GM11168 (cell line): ENCODE results near the gene SOX18.

Experiments
- in situ Hi-C: fragments of 300-500 bp; cut with MboI; formaldehyde crosslinking; loops from one replicate; pipeline ENCODE4 v1.12.0; 2022; ENCODE audit warnings: low sequenced_read_pairs; ENCODE audit not compliant: unreplicated experiment

Gene SOX18

DNA sequence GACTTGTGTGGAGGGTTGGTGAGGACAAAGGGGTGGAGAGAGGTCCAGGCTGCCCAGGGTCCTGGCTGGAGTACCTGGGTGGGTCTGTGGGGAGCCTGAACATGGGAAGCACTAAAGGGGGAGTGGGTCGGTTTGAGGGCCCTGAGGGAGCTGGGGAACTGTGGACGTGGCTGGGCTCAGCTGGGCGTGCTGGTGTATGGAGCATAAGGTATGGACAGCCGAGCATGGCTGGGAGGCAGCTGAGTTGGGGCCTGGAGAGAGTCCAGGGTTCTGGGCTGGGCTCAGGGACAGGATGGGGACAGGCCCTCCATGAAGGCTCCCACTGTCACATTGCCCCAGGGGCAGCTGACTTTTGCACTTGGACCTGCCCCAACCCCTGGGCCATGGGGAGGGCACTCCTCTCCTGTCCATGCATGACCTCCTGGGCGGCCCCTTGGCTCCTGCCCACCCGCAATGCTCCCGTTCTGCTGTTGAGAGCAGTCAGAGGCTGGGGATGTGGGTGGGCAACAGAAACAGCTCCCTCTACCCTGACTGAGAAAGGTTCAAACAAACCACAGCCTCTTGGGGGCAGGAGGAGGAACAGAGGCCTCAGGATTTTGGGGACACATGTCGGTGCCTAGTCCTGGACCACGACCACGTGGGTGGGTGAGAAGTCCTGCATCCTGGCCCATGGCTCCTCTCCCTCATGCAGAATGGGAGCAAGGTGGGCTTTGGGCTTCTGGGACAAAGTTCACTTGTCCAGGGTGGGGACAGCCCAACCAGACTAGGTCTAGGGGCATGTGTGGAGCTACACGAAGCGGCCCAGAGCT, 9.0 kb downstream of the SOX18 start:
- in situ Hi-C loops = no loop called here

DNA sequence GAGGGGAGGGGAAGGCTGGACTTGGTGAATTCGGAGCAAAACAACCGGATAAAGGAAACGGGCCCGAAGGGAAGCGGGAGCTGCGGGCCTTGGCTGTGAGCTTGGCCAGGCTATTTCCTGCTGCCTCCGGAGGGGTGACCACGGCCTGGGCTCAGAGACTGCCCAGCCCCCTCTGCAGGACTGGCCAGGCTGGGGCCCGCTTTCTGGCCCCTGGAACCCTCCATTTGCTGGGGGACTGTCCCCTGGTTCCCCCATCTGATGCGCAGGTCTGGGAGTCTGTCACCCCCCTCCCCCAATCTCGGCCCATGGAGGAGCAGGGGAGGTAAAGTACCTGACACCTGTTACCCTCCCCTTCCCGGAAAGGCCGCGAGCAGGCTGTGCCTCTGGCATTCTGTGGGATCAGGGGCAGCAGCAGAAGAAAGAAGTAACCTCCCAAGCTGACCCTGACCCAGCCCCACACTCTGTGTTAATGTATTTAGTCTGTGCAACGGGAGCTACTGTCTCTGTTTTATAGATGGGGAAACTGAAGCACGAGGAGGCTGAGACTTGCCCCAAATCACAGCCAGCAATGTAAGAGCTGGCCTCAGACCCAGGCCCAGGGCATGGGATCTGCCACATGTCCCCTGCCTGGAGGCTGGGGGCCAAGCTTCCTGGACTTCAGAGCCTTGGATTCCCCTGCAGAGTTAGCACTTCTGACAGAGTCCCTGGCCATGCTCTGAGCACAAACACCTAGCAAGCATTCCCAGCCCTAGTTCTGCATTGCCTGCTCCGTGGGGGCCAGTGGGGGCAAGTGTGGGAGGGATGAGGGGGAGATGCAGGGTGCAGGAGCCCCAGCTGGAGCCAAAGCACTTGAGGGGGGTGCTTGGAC, 9.9 kb downstream of the SOX18 start:
- in situ Hi-C loops = no loop called here

DNA sequence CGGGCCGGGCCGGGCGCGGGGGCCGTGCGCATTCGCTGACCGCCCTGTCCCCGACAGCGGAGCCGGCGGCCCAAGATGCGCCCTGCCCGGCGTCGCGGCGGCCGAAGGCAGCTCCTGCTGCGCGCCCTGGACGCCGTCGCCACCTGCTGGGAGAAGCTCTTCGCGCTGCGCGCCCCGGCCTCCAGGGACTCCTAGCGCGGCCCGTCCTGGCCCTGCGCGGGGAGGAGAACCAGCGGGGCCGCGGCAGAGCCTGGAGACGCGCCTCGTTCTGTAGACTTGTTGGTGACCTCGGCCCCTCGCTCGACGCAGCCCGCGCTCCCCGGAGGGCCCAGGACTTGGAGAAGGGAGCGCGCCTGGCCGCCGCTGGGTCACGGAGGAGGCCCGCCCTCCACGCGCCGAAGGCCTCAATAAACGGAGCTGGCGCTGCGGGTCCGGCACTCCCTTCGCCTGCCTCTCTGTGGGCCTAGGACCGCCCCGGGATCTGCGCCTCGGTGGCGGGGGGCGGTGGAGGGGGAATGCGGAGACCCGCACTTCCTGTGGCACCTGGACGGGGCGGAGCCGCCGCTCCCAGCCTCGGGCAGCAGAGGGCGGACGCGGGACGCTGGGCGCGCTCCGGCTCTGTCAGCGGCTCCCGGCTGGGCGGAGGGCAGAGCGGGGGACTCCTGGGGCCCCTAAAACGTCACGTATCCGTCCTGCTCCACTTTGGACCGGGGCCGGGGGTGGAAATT, 10.7 kb downstream of the SOX18 start:
- in situ Hi-C loops = no loop called here

DNA sequence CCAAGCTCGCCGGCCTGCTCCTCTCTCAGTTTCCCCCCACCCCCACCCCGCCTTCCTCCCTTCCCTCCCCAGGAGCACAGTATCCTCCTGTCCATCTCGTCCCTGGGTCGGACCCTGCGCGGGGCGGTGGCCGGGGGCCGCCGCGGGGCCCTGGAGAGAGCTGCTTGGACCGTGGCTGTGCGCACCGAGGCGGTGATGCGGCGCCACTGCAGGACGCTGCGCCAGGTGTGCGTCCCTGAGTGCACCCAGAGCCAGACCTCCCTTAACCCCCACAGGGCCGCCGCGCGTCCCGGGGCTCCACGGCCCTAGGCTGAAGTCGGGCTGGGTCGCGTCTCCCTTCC, 11.2 kb downstream of the SOX18 start:
- in situ Hi-C loops = no loop called here

DNA sequence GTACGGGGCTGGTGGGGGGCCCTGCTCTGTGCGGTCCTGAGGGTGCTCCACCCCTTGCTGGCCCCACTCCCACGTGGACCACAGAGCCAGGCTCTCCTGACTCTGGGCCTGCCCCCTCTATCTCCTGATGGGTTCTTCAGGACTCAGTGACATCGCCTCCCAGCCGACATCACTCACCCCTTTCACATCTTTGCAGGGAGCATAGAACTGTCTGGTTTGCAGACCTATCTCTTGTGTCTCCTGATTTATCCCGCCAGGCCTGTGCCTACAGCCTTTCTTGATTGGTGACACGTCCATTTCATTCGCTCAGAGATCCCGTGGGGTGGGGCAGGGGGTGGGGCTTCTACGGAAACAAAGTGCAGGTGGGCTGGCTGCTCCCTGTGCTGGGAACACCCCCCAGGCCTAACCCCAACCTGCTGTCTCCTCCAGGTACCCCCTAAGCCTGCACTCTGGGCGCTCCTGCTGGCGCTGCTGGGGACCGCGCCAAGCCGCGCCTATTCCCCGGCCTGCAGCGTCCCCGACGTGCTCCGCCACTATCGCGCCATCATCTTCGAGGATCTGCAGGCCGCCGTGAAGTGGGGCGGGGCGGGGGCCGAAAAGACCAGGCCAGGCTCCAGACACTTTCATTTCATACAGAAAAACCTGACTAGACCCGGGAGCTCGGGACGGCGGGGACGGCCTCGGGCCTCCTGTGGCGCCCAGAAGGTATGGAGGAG, 11.8 kb downstream of the SOX18 start:
- in situ Hi-C loops = no loop called here

DNA sequence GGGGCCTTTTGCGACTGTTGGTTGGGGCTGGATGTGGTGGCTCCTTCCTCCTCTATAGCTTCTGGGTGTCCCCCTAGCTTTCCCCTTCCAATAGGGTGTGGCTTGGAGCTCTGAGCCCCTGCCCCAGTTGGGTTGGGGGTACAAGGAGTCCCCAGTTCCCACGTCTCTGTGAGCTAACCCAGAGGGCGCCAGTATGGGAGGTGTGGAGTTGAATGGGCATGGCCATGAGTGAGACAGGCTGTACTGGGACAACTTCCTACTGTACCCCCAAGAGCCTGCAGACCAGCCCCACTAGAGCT, 12.3 kb downstream of the SOX18 start:
- in situ Hi-C loops = no loop called here

DNA sequence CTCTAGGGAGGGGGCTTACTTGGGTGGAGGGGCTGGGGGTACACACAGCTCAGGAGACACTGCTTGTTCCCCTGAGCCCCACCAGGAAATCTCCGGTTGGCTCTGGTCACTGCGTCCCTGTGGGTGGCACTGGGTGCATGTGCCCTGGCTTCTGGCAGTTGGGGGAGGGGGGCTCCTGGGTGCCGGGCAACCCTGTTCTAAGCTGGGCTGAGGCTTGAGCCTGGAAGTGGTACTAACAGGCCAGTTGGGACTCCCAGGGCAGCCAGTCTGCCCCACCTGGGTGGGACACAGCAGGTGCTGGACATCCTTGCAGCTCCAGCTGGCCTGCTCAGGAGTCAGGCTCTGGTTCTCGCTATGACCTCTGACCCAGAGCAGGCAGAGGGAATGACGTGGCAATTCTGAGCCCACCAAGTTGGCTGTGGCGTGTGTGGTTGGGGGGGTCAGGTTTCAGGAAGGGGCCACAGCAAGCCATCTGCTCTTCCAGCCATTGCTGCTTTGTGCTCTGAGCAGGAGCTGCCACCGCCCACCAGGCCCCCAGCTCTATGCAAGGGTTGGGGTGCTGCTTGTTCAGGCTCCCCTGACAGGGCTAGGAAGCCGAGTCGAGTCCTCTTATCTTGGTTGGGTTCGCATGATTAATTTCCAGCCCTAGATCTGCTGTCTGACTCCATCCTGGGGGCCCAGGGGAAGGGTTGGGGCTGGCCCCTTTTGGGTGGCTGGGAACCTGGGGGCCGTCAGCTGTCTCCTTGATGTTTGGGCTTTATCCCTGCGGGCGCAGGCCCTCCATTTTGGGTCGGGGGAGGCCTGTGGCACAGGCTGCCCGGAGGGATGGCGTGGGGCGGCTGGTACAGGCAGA, 12.9 kb downstream of the SOX18 start:
- in situ Hi-C loops = no loop called here

DNA sequence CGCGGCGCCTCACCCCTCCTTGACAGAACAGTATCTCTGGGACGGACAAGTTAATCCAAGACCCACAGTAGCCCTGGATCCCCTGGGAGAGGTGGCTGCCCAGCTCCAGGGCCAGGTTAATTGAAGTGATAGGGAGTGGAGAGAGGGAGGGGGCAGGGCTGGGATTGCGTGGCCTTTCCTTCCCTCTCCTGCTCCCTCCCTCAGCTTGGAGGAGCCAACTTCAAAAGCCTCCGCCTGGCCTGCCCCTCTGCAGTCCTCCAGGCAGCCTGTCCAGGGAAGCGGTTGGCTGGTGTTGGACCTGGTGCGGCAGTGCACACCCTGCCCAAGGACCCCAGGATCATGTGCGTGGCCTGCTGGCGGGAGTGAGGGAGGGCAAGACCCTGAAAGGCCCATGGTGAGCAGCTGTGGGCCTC, 13.5 kb downstream of the SOX18 start, which contains the start of gene C20orf204:
TSS of gene C20orf204 (plus strand) at position 250 of the 413 bp plus-strand sequence. CDS start at position 392, 142 bp downstream.
- in situ Hi-C loops = no loop called here

DNA sequence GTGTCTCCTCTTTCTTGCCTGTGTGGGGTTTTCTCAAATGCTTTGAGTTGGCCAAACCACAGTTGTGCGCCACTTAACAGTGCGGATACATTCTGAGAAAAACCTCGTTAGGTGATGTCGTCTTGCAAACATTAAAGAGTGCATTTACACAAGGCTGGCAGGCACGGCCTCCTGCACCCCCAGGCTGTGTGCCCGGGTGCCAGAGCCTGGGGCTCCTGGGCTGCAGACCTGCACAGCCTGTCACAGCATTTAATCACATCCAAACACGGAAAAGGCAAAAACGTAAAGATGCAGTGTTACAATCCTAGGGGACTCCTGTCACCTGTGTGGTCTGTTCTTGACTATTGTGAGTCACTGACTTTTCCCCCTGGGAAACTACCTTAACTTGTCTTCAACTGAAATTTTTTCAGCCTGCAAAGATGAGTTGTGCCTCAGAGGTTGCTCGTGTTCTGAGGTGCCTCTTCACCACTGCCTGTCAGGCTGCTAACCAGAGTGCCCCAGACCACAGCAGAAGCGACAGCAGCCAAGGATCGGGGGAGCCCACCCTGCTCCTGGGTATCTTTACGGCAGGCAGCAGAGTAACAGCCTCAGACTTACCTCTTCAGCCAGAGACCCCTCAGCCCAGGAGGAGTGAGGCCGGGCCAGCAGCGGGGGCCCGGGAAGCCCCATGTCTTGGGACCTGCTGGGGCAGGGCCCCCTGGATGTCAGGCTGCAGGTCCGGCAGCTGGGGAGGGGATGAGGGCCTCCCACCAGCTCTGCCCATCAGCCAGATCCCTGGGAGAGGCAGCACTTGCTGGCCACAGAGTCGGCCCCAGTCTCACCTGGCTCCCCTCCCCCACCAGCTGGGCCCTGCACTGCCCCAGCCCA, 14.1 kb downstream of the SOX18 start:
- in situ Hi-C loops = no loop called here

DNA sequence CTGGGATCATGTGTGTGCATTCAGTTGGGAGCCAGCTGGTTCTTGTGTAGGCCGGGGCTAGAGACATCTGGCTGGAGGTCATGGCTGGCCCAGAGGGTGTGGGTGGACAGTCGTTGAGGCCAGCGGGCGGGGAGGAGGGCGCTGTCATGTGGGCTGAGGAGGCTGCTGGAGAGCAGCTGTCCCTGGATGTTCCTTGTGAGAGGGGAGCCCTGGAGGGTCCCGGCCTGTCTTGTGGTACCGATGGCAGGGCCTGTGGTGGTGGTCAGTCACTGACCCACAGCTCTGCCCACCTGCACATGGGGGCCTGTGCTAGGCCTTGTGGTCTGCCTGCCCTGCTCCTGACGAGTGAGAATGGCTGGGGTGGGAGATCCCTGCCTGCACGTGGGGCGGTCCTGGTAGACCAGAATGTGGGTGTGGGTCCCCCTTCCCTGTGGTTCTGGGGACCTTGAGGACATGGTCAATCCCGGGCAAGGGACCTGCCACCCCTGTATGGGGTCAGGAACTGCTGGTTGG, 15.4 kb downstream of the SOX18 start:
- in situ Hi-C loops = no loop called here

DNA sequence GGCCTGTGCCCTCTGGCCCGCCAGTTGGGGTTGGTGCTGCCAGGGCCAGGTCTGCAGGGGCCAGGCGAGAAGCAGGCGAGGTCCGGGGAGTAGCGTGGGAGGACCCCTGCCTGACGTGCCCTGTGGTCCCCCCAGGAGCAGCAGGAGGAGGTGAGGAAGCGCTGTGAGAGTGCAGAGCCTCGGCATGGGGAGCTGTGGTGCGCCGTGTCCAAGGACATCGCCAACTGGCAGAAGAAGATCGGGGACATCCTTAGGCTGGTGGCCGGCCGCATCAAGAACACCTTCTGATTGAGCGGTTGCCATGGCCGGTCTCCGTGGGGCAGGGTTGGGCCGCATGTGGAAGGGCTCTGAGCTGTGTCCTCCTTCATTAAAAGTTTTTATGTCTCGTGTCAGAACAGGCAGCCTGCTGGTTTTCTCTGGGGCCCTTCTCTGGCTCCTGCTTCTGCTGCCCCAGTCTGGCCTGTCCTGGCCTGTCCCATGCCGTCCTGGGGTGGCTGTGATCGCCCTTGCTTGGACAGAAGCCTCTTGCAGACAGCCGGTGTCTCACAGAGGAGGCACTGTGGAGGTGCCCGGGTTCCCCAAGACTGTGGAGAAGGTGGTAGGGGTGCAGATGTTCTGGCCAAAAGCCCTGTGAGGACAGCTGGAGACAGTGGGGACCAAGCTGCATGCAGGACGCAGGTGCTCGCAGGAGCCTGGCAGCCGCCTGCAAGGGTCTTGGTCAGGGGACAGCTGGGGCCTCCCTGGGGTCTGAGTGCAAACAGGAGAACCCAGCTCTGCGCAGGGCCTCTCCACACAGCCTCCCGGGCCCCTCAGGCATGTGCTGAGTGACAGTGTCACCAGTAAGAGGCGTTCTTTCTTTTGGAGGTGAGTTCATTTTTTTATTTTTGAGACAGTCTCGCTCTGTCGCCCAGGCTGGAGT, 16.5 kb downstream of the SOX18 start:
- in situ Hi-C loops = no loop called here

DNA sequence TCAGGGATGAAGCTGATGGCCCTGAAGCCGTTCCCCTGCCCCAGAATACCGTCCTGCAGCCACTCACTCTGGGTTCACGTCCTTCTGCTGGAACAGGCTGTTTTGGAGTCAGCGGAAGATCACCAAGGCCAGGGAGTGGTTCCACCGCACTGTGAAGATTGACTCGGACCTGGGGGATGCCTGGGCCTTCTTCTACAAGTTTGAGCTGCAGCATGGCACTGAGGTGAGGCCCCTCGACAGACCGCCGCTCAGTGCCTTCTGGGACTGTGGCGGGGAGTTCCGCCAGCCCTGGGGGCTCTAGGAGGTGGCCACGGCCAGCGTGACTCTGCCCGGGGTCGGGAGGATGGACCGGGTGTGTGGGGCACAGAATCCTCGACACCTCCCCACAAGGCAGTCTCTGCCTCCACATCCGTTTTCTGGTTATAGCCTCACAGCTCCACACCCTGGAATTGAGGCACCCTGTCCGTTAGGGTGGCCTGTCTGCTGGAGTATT, 17.6 kb downstream of the SOX18 start:
- in situ Hi-C loops = no loop called here

DNA sequence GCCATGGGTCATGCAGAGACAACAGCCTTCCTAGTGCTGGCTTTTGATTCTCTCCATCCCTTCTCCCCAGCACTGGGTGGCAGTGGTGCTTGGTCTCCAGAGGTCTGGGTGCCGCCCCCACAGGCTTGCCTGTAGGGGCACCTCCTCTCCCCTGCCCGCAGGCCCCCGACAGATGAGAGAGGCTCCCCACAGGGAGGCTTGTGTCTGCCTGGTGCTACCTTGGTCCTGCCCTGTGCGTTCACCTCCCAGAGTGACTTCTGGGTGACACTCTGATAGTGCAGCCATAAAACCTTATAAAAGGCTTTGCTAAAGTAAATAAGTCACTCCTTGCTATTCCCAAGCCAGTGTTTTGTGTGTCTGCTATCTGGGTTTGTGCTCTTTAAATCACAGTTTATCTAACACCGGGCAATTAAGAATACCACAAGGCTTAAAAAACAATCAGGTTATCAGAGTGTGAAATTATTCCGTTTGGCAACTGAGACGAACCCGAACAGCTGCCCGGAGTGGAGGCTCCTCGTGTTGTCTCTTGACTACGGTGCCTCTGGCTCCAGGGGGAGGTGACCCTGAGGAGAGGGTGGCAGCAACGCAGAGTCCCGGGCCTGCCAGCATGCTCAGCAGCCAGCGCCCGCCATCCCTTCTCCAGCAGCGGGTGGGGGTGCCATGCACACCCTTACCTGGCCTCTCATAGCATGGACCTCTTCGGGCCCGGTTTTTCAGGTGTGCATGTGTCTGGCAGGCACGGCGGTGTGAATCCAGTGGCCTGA, 18.9 kb downstream of the SOX18 start:
- in situ Hi-C loops = no loop called here

DNA sequence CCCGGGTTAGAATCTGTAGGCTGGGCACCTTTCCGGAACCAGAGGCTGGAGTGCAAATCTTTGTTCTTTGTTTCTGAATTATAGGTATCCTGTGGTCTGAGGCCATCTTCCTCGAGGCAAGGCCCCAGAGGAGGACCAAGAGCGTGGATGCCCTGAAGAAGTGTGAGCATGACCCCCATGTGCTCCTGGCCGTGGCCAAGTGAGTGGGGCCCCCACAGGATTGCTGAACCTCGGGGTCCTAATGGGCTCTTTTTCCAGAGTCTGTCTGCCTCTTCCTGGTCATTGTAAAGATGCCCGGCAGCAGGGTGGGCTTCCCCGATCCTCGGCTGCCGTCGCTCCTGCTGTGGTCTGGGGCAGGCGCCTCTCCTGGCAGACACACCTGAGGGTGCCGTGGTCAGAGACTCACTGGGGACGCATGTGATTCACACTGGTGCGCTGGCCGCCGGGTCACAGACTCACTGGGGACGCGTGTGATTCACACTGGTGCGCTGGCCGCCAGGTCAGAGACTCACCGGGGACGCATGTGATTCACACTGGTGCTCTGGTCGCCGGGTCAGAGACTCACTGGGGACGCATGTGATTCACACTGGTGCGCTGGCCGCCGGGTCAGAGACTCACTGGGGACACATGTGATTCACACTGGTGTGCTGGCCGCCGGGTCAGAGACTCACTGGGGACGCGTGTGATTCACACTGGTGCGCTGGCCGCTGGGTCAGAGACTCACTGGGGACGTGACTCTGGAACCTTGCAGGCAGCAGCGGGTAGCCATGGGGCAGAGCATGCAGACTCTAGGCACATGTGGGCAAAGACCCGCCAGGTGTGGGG, 19.9 kb downstream of the SOX18 start:
- in situ Hi-C loops = no loop called here

DNA sequence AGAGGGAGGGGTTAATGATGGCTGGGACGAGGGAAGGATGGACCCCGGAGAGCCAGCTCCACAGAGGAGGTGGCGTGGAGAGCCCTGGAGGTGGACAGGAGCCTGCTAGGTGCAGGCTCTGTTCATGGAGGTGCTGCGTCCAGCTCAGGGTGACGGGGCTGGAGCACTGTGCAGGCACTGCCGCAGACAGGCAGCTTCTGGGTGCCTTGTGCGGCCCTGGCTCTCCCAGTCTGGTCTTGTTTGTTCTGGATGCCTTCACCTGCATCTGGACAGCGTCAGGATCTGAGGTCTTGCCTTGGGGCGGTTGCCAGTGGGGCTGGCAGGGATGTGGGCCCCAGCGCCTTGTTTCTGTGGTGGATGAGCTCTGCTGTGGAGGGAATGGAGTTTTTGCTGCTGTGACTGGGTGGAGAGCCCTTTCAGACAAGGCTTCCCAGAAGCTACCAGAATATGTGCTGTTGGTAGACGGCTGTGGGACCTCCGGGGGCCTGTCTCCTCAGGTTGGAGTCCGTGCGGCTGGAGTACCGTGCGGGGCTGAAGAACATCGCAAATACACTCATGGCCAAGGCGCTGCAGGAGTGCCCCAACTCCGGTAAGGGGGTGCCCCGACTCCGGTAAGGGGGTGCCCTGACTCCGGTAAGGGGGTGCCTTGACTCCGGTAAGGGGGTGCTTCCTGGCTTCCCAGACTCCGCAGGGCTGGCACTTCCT, 21.3 kb downstream of the SOX18 start:
- in situ Hi-C loops = no loop called here
